ENCODE data around the gene REXO1.
"Not testable (repeated sequence)": the region's sequence is repeated elsewhere in the genome, so short reads cannot be mapped to it uniquely, and the experiment has no call there.

Gene REXO1

DNA sequence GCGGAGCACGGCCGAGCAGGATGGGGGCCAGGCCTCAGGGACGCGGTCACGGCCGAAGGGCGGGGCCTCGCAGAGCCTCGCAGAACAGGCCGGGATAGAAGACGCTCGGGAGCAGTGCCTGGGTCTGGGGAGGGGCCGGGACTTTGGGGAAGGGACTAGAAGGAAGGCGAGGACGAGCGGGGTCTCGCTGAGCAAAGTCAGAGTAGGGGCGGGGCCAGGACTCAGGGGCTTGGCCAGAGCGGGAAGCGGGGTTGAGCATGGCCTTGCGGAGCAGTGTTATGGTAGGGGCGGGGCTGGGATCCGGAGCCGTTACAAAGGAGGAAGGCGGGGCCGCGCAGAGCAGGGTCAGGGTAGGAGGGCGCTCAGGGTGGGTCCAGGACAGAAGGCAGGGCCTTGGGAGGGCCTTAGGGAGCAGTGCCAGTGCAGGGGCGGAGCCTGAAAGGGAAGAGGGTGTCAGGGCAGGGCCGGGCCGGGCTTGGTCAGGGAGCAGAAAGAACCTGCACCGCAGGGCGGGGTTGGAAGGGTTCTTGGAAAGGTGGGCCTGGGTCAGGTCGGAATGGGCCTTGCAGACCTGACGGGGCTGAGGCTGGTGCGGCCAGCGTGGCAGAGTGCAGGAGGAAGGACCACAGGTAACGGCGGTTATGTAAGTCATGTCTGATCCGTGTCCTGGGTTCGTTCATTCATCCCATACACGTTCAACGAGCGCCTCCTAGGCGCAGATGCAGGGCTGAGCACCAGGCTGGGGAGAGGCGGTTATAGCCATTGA is 35.7 kb downstream of the REXO1 start:
- H3K9me3 Mint-ChIP-seq = no peaks in the 10 kb centered on the region
- H3K27ac Mint-ChIP-seq = peak overlapping the region; percentile 86
- no peaks in the 10 kb centered on the region for H3K36me3 Mint-ChIP-seq (ENCODE audit: low read depth)
- H3K4me3 Mint-ChIP-seq = peak overlapping the region; percentile 88
- peaks cover 14% of the 10 kb centered on the region for H3K4me1 Mint-ChIP-seq (ENCODE audit: low read depth)
- no peaks in the 10 kb centered on the region for H3K27me3 Mint-ChIP-seq

GRCh38 chr19:1811942-1812425 is 36.3 kb downstream of the REXO1 start, which contains the start of gene ATP8B3:
TSS of gene ATP8B3 (minus strand) at chr19:1812276. CDS start at chr19:1811736, 540 bp downstream.
- Mint-ChIP-seq H3K4me3 (peak within 1 kb of the TSS; percentile 88), H3K9me3 (no peaks in the 10 kb centered on the region), H3K4me1 (ENCODE audit: low read depth) (peaks cover 14% of the 10 kb centered on the region), H3K27me3 (no peaks in the 10 kb centered on the region), H3K36me3 (ENCODE audit: low read depth) (no peaks in the 10 kb centered on the region), H3K27ac (peak within 1 kb of the TSS; percentile 86)

DNA sequence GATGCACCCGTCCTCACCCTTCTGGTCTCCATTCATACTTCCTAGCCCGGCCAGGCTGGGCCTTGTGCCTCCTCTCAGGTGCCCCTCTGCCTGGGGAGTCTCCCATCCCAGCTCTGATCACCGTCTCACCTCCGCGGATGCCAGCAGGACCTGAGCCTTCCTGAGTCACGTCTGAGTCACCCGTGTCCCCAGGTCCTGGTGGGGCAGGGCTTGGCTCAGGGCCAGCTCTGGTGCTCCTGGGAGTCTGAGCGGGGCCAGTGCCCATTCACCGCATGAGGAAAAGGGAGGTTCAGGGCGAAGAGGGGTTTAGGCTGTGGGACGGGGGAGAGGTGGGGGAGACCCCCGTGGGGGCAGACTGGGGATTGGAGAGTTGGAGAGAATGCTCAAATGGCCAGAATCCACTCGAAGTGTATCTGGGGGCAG is 36.8 kb downstream of the REXO1 start:
- no peaks in the 10 kb centered on the region for H3K9me3 Mint-ChIP-seq
- H3K36me3 Mint-ChIP-seq (ENCODE audit: low read depth) = no peaks in the 10 kb centered on the region
- H3K27me3 Mint-ChIP-seq = no peaks in the 10 kb centered on the region
- peaks cover 14% of the 10 kb centered on the region for H3K4me1 Mint-ChIP-seq (ENCODE audit: low read depth)
- H3K4me3 Mint-ChIP-seq = peak overlapping the region; percentile 57
- no peak overlapping the region for H3K27ac Mint-ChIP-seq

- H3K27me3 Mint-ChIP-seq = no peaks in the 10 kb centered on the region
- no peak overlapping the region for H3K27ac Mint-ChIP-seq
- H3K36me3 Mint-ChIP-seq (ENCODE audit: low read depth) = no peaks in the 10 kb centered on the region
- no peaks in the 10 kb centered on the region for H3K9me3 Mint-ChIP-seq
- no peak overlapping the region for H3K4me3 Mint-ChIP-seq
- peaks cover 14% of the 10 kb centered on the region for H3K4me1 Mint-ChIP-seq (ENCODE audit: low read depth)
Observed at GRCh38 chr19:1810439-1811160, 37.7 kb downstream of the REXO1 start.

DNA sequence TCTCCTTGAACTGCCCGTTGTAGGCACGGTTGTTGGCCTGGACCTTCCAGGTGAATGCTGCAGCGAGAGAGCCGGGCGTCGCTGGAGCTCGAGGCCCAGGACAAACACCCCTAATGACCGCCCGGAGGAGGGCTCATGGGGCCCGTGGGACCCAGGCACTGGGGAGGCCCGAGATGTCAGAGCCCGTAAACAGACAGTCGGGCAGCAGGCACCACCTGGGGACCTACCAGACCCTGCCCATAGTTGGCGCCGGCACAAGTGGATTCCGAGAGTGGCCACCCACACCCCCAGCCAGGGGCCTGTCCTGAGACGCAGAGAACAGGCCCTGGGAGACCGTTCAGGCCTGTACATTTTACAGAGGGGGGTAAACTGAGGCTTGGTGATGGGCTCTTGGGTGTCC is 38.6 kb downstream of the REXO1 start:
- H3K9me3 Mint-ChIP-seq = no peaks in the 10 kb centered on the region
- H3K4me3 Mint-ChIP-seq = no peak overlapping the region
- H3K27ac Mint-ChIP-seq = no peak overlapping the region
- peaks cover 14% of the 10 kb centered on the region for H3K4me1 Mint-ChIP-seq (ENCODE audit: low read depth)
- no peaks in the 10 kb centered on the region for H3K27me3 Mint-ChIP-seq
- H3K36me3 Mint-ChIP-seq (ENCODE audit: low read depth) = no peaks in the 10 kb centered on the region

DNA sequence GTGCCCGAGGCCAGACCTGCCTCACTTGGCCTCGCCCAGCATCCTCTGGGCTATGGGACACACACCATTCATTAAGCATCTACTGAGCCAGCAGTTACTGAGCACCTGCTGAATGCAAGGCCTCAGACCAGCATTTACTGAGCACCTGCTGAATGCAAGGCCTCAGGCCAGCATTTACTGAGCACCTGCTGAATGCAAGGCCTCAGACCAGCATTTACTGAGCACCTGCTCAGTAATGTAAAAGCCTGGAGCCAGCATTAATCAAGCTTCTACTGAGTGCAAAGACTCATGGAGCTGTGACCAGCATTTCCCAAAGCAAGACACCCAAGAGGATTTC is 39.9 kb downstream of the REXO1 start:
- no peak overlapping the region for H3K4me3 Mint-ChIP-seq
- H3K27ac Mint-ChIP-seq = no peak overlapping the region
- peaks cover 14% of the 10 kb centered on the region for H3K4me1 Mint-ChIP-seq (ENCODE audit: low read depth)
- H3K36me3 Mint-ChIP-seq (ENCODE audit: low read depth) = no peaks in the 10 kb centered on the region
- no peaks in the 10 kb centered on the region for H3K27me3 Mint-ChIP-seq
- no peaks in the 10 kb centered on the region for H3K9me3 Mint-ChIP-seq

DNA sequence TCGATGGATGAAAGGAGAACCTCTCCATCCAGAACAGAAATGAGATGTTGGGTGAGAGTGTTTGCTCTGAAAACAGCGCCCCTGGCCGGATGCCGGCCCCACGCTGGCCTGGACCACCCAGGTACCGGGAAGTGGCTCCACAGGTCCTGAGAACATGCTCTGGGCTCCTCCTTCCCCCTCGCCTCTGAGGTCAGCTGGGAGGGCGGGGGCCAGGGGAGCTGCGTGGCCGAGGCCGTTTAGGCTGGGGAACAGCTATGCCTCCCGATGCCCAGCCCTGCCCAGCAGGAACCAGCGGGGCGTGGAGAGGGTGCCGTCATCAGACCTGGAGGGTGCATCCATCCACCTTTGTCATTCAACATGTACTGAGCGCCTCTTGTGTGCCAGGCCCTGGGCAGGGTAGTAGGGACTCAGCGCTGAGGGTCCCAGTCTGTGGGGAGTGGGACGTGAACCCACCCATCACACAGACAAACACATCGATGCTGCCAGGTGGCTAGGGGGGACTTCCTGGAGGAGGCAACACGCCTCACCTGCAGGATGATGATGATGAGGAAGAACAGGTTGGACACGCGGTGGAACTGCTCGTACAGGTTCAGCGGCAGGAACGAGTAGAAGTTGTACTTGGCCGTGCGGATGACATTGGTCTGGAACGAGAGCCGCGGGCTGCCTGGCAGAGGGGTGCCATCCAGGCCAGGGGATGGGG is 40.4 kb downstream of the REXO1 start:
- no peaks in the 10 kb centered on the region for H3K27me3 Mint-ChIP-seq
- H3K27ac Mint-ChIP-seq = no peak overlapping the region
- no peak overlapping the region for H3K4me3 Mint-ChIP-seq
- H3K4me1 Mint-ChIP-seq (ENCODE audit: low read depth) = peaks cover 10% of the 10 kb centered on the region
- no peaks in the 10 kb centered on the region for H3K9me3 Mint-ChIP-seq
- no peaks in the 10 kb centered on the region for H3K36me3 Mint-ChIP-seq (ENCODE audit: low read depth)

- Mint-ChIP-seq H3K27ac (no peak overlapping the region), H3K4me1 (ENCODE audit: low read depth) (peaks cover 5% of the 10 kb centered on the region), H3K27me3 (no peaks in the 10 kb centered on the region), H3K9me3 (no peaks in the 10 kb centered on the region), H3K36me3 (ENCODE audit: low read depth) (no peaks in the 10 kb centered on the region), H3K4me3 (no peak overlapping the region)
Observed at GRCh38 chr19:1807030-1807694, 41.1 kb downstream of the REXO1 start.

- H3K27ac Mint-ChIP-seq = no peak overlapping the region
- H3K36me3 Mint-ChIP-seq (ENCODE audit: low read depth) = no peaks in the 10 kb centered on the region
- no peak overlapping the region for H3K4me3 Mint-ChIP-seq
- no peaks in the 10 kb centered on the region for H3K9me3 Mint-ChIP-seq
- no peaks in the 10 kb centered on the region for H3K27me3 Mint-ChIP-seq
- H3K4me1 Mint-ChIP-seq (ENCODE audit: low read depth) = peaks cover 2% of the 10 kb centered on the region
Observed at GRCh38 chr19:1806184-1807029, 41.9 kb downstream of the REXO1 start.

GRCh38 chr19:1805401-1806183 is 42.7 kb downstream of the REXO1 start:
- Mint-ChIP-seq H3K27me3 (no peaks in the 10 kb centered on the region), H3K9me3 (no peaks in the 10 kb centered on the region), H3K4me1 (ENCODE audit: low read depth) (no peaks in the 10 kb centered on the region), H3K27ac (no peak overlapping the region), H3K36me3 (ENCODE audit: low read depth) (no peaks in the 10 kb centered on the region), H3K4me3 (no peak overlapping the region)

DNA sequence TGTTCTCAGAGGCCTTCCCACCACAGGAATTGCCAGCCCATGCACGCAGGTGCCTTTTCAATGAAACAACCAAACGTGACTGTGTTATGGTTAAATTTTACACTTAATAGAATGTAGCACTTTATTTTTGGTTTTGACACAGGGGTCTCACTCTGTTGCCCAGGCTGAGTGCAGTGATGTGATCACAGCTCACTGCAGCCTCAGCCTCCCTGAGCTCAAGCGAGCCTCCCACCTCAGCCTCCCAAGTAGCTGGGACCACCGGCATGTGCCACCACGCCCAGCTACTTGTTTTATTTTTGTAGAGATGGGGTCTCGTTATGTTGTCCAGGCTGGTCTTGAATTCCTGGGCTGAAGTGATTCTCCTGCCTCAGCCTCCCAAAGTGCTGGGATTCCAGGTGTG is 43.4 kb downstream of the REXO1 start:
- Mint-ChIP-seq H3K9me3 (no peaks in the 10 kb centered on the region), H3K4me1 (ENCODE audit: low read depth) (no peaks in the 10 kb centered on the region), H3K4me3 (no peak overlapping the region), H3K27ac (no peak overlapping the region), H3K27me3 (no peaks in the 10 kb centered on the region), H3K36me3 (ENCODE audit: low read depth) (no peaks in the 10 kb centered on the region)

DNA sequence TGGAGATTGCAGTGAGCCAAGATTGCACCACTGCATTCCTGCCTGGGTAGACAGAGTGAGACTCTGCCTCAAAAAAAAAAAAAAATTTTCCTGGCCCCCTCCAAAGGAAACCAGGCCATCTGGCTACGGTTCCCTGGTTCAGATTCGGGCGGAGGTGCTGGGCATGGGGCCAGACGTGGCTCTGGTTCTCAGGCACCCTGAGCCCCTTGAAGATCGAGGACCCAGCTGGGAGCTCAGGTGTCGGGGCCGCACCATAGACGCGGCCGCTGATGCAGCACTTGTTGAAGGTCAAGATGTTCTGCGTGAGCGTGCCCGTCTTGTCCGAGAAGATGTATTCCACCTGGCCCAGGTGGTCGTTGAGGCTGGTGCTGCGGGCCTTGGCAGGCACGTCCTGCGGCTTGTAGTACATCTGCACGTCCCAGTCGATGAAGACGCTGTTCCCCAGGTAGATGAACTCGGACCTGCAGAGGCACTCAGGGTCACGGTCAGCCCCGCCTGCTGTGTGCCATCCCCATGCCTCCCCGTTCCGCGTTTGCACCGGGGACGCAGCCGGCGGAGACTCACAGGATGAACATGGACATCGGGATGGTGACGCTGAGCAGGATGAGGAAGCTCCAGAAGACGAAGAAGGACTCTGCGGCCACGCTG is 48.5 kb downstream of the REXO1 start:
- Mint-ChIP-seq H3K4me3 (no peak overlapping the region), H3K9me3 (no peaks in the 10 kb centered on the region), H3K27me3 (peaks cover 4% of the 10 kb centered on the region), H3K36me3 (ENCODE audit: low read depth) (no peaks in the 10 kb centered on the region), H3K27ac (no peak overlapping the region), H3K4me1 (ENCODE audit: low read depth) (no peaks in the 10 kb centered on the region)

DNA sequence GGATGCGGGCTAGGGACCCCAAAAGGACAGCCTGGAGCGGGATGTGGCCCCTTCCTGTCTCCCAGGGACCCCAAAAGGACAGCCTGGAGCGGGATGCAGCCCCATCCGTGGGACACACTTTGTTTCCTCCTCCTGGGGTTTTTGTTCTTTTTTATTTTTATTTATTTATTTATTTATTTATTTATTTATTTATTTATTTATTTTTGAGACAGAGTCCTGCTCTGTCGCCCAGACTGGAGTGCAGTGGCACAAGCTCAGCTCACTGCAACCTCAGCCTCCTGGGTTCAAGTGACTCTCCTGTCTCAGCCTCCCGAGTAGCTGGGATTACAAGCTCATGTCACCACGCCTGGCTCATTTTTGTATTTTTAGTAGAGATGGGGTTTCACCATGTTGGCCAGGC is 51.0 kb downstream of the REXO1 start:
- H3K27me3 Mint-ChIP-seq; H3K4me3 Mint-ChIP-seq; H3K9me3 Mint-ChIP-seq; H3K27ac Mint-ChIP-seq; H3K4me1 Mint-ChIP-seq (ENCODE audit: low read depth); H3K36me3 Mint-ChIP-seq (ENCODE audit: low read depth): not testable (repeated sequence)
